Mucosa of descending colon (tissue), 3 donors: ENCODE results near the gene PROM1. TPM values are rescaled to one million over a fixed set of nuclear protein-coding genes. Genes with fewer than 3 reads are reported as not detected.

Source experiments
- ATAC-seq: fragments of 200-7000 bp; cut with Tn5 transposase; one replicate; pipeline ENCODE4 v1.9.1; 2020; ENCODE audit warnings: mild to moderate bottlenecking, moderate library complexity
- DNase-seq, 3 donors: peaks; one replicate each; pipeline ENCODE4 v3.0.0-alpha.2; 2020
- H3K36me3 ChIP-seq: fragments of 200-600 bp; one replicate; pipeline ENCODE4 v1.8.0; 2021; ENCODE audit warnings: low read depth, mild to moderate bottlenecking
- H3K4me1 ChIP-seq: fragments of 200-600 bp; one replicate; pipeline ENCODE4 v1.8.0; 2021; ENCODE audit warnings: low read depth, mild to moderate bottlenecking
- H3K4me3 ChIP-seq: fragments of 200-600 bp; one replicate; pipeline ENCODE4 v1.8.0; 2021; ENCODE audit warnings: mild to moderate bottlenecking
- H3K9me3 ChIP-seq: fragments of 200-600 bp; one replicate; pipeline ENCODE4 v1.8.0; 2021; ENCODE audit warnings: mild to moderate bottlenecking
- intact Hi-C, 2 donors: fragments of 100-400 bp; cut with DNase I in 1 of 2; cut with micrococcal nuclease in 1 of 2; formaldehyde crosslinking; loops; one replicate each; pipeline versions ENCODE4 v1.11.0 to v1.11.1; 2022; cut with DNase I, micrococcal nuclease
- total RNA-seq, 3 donors: library from RNA; stranded (reverse); fragmentation: NEBNext Ultra II Directional in 2 of 3; extraction: Animal tissue kit (Norgen Biotek cat#: 25700) in 2 of 3; gene quantifications; one replicate each; pipeline versions ENCODE4 v1.2.1 to v1.2.4, GENCODE V29; 2021 to 2023
- TF ChIP-seq, protein P1 (sequence below): fragments of 200-600 bp; IDR thresholded peaks from one replicate; pipeline ENCODE4 v1.8.0; 2022; ENCODE audit warnings: antibody characterized with exemption, mild to moderate bottlenecking
- donor health status: DM: no; HTN: no; CAD: no; lungs with moderate emphysema.
- donor health status: DM: no; HTN: no; CAD: no.
- donor health status: DM: no; HTN: yes; CAD: no.

The PROM1 gene
- total RNA-seq, 3 donors from 2014 or later, result 52.0 to 136 (median 69.6) TPM

DNA sequence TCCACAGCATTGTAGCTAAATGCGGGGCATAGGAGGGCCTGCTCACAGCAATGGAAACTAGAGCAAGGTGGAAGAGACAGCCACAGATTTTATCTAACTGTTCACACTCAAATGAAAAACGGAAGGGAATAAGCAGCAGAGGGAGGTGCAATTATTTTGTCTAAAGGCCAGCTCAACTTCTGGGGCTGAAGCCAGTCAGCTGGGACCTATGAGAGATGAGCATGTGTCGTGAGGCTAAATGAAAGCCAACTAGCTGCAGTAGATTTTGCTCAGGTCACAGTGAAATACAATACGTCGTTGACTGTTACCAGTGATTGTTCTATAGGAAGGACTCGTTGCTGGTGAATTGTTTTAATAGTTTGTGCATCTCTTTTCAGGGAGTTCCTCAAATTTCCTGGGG is 94.4 kb downstream of the PROM1 start:
- Histone ChIP-seq H3K36me3 (no peaks in the 10 kb centered on the region), H3K9me3 (no peaks in the 10 kb centered on the region), H3K4me3 (no peak overlapping the region), H3K4me1 (peaks cover 6% of the 10 kb centered on the region)
- intact Hi-C loops, result no loop called here
- TF ChIP-seq, protein P1, sequence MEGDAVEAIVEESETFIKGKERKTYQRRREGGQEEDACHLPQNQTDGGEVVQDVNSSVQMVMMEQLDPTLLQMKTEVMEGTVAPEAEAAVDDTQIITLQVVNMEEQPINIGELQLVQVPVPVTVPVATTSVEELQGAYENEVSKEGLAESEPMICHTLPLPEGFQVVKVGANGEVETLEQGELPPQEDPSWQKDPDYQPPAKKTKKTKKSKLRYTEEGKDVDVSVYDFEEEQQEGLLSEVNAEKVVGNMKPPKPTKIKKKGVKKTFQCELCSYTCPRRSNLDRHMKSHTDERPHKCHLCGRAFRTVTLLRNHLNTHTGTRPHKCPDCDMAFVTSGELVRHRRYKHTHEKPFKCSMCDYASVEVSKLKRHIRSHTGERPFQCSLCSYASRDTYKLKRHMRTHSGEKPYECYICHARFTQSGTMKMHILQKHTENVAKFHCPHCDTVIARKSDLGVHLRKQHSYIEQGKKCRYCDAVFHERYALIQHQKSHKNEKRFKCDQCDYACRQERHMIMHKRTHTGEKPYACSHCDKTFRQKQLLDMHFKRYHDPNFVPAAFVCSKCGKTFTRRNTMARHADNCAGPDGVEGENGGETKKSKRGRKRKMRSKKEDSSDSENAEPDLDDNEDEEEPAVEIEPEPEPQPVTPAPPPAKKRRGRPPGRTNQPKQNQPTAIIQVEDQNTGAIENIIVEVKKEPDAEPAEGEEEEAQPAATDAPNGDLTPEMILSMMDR, result no peak
- ATAC-seq (no peak), DNase-seq (no peak)

DNA sequence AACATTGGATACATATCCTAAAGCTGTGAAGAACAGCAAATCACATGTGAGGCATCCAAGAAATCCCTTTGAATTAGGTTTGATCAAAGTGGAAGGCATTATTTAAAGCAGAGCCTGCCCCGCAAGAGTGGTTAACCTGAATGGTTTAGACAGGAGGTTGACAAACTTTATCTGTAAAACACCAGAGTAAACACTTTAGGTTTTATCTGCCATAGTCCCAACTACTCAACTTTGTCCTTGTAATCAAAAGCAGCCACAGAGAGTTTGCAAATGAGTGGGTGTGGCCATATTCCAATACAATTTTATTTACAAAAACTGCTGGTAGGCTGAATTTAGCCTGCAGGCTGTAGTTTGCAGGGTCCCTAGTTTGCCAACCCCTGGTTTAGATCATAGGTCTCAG is 95.6 kb downstream of the PROM1 start:
- no peaks in the 10 kb centered on the region for H3K36me3 ChIP-seq
- ATAC-seq (peak; percentile 35), DNase-seq (peak in 1 of 3 donors; percentile 12)
- no peak overlapping the region for H3K4me3 ChIP-seq
- intact Hi-C loops, result no loop called here
- no peaks in the 10 kb centered on the region for H3K9me3 ChIP-seq
- TF ChIP-seq, protein P1, result no peak
- peaks cover 6% of the 10 kb centered on the region for H3K4me1 ChIP-seq

DNA sequence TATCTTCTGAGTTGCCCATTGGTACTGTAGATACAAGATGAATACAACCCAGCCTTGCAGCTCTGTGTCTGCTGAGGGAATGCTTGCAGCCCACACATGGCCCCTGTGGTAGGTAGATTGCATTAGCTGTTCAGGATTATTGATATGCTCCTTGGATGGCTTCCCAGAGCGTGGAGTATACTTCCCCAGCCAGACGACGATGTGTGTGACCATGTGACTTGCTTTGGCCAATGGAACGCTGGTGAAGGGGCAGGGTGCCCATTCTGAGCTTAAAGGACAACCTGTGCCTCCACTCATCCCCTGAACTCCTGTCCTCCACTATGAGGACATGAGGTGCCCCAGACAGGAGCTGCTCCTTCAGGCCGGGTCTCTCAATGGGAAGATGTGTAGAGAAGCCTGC is 96.9 kb downstream of the PROM1 start:
- no peak overlapping the region for H3K4me3 ChIP-seq
- TF ChIP-seq, protein P1, result no peak
- no peaks in the 10 kb centered on the region for H3K9me3 ChIP-seq
- intact Hi-C loops, result no loop called here
- peaks cover 6% of the 10 kb centered on the region for H3K4me1 ChIP-seq
- H3K36me3 ChIP-seq, result no peaks in the 10 kb centered on the region
- no peak for DNase-seq
- no peak for ATAC-seq

DNA sequence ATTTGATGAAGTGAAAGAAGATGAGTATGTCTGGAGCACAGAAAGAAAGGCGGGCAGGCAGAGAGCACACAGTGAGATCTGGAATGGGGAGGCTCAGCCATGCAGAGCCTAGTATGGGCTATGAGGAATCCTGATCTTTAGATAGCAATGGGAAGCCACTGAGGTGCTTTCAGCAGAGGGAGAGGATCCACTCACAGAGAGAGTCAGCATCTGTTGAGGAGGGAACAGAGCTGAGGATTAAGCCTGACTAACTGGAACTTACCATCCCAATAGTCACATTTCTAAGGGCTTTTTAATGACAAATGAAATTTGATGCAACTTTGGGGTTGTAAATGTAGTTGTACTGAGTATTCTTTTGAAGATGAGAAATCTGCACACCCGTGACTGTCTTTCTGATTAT is 100.2 kb downstream of the PROM1 start:
- intact Hi-C loops, result no loop called here
- TF ChIP-seq, protein P1, result no peak
- H3K9me3 ChIP-seq, result no peaks in the 10 kb centered on the region
- peaks cover 3% of the 10 kb centered on the region for H3K4me1 ChIP-seq
- H3K4me3 ChIP-seq, result no peak overlapping the region
- ATAC-seq, result no peak
- no peaks in the 10 kb centered on the region for H3K36me3 ChIP-seq
- no peak for DNase-seq

DNA sequence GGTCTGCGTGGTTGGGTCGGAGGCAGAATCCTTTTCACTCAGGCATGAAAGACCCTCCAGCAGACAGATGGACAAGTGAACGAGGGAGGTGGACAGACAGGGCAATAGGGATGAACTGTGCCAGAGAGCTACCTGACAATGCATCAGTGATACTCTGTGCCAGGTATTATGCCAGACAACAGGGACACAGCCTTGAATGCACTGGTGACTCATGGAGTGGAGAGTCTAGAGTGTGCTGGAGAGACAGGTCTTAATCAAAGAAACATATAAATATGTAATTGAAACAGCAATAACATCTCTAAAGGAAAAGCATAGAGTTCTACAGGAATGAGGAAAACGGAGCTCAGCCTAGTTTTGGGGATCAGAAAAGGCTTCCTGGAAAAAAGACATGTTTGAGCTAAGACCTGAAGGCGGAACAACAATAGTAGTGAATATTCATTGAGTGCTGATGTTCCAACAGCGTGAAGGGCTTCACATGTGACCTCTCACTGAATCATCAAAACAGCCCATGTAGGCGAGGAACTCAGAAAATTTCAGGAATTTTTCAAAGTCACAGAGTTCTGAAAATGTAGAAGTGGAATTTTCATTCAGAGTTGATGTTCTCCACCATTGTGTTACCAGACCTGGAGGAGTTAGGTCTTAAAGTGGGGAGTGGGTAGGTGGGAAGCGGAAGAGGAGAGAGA is 100.8 kb downstream of the PROM1 start:
- DNase-seq (no peak), ATAC-seq (no peak)
- Histone ChIP-seq H3K9me3 (no peaks in the 10 kb centered on the region), H3K4me1 (no peaks in the 10 kb centered on the region), H3K36me3 (no peaks in the 10 kb centered on the region), H3K4me3 (no peak overlapping the region)
- TF ChIP-seq, protein P1, result no peak
- intact Hi-C loops, result no loop called here
